Peyer's patch (tissue), 4 donors: Measurements from ENCODE around the gene RABL6. TPM values are rescaled to one million over a fixed set of nuclear protein-coding genes. Genes with fewer than 3 reads are reported as not detected.

Experiments
- DNase-seq, 3 donors: peaks; one replicate each; pipeline ENCODE4 v3.0.0-alpha.2; 2017 to 2019
- H3K27ac ChIP-seq, 4 donors: fragments of 200-600 bp; sonication (generic); one replicate each; pipeline ENCODE4 v1.5.1; 2016 to 2019
- H3K27me3 ChIP-seq, 2 donors: fragments of 200-600 bp; sonication (generic); one replicate each; pipeline ENCODE4 v1.5.1; 2019
- H3K36me3 ChIP-seq, 3 donors: fragments of 200-600 bp; sonication (generic); one replicate each; pipeline ENCODE4 v1.5.1; 2016 to 2019
- H3K4me1 ChIP-seq, 4 donors: fragments of 200-600 bp; sonication (generic); one replicate each; pipeline ENCODE4 v1.5.1; 2016 to 2019
- H3K4me3 ChIP-seq, 4 donors: fragments of 200-600 bp; sonication (generic); 1 replicate in 3 of 4; 2 replicates in 1 of 4; pipeline ENCODE4 v1.5.1; 2016 to 2019; ENCODE audit warnings: mild to moderate bottlenecking in 1 of 4
- H3K9me3 ChIP-seq, 4 donors: fragments of 200-600 bp; sonication (generic); one replicate each; pipeline ENCODE4 v1.5.1; 2016 to 2019; ENCODE audit warnings: mild to moderate bottlenecking in 1 of 4
- POLR2A ChIP-seq, 2 donors: fragments of 450-650 bp; IDR thresholded peaks; one replicate each; pipeline ENCODE4 v1.5.1; 2017; ENCODE audit warnings: antibody characterized with exemption in 2 of 2, mild to moderate bottlenecking in 2 of 2, moderate library complexity in 2 of 2
- total RNA-seq, 4 donors: library from RNA; depleted of rRNA; stranded (reverse); fragments of >200 nt; gene quantifications; one replicate each; pipeline ENCODE4 v1.1.0, GENCODE V29; 2016
- TF ChIP-seq, protein P1 (sequence below), 6 experiments: fragments of 450-650 bp in 4 of 6; fragments of 200-600 bp in 2 of 6; sonication (generic) in 1 of 6; IDR thresholded peaks; one replicate each; pipeline ENCODE4 v1.5.1; 2017 to 2019; ENCODE audit warnings: antibody characterized with exemption in 6 of 6, mild to moderate bottlenecking in 3 of 6, moderate library complexity in 1 of 6

The RABL6 gene
- total RNA-seq, 4 donors from 2014 or later, result 98.4 to 187 (median 134) TPM

GRCh38 chr9:136826188-136826541, 18.4 kb downstream of the RABL6 start:
- H3K9me3 ChIP-seq, result no peaks in the 10 kb centered on the region
- H3K4me3 ChIP-seq, result no peak overlapping the region
- H3K27me3 ChIP-seq, result no peaks in the 10 kb centered on the region
- TF ChIP-seq, protein P1, sequence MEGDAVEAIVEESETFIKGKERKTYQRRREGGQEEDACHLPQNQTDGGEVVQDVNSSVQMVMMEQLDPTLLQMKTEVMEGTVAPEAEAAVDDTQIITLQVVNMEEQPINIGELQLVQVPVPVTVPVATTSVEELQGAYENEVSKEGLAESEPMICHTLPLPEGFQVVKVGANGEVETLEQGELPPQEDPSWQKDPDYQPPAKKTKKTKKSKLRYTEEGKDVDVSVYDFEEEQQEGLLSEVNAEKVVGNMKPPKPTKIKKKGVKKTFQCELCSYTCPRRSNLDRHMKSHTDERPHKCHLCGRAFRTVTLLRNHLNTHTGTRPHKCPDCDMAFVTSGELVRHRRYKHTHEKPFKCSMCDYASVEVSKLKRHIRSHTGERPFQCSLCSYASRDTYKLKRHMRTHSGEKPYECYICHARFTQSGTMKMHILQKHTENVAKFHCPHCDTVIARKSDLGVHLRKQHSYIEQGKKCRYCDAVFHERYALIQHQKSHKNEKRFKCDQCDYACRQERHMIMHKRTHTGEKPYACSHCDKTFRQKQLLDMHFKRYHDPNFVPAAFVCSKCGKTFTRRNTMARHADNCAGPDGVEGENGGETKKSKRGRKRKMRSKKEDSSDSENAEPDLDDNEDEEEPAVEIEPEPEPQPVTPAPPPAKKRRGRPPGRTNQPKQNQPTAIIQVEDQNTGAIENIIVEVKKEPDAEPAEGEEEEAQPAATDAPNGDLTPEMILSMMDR (IDR thresholded peaks at IDR 0.05), result no peak
- no peak for TF ChIP-seq POLR2A (IDR thresholded peaks at IDR 0.05)
- H3K4me1 ChIP-seq, result peaks cover 0 to 6% (median 0%) of the 10 kb centered on the region in 4 donors
- H3K36me3 ChIP-seq, result peaks cover 0 to 78% (median 0%) of the 10 kb centered on the region in 3 donors
- no peak for DNase-seq
- H3K27ac ChIP-seq, result no peak overlapping the region

DNA sequence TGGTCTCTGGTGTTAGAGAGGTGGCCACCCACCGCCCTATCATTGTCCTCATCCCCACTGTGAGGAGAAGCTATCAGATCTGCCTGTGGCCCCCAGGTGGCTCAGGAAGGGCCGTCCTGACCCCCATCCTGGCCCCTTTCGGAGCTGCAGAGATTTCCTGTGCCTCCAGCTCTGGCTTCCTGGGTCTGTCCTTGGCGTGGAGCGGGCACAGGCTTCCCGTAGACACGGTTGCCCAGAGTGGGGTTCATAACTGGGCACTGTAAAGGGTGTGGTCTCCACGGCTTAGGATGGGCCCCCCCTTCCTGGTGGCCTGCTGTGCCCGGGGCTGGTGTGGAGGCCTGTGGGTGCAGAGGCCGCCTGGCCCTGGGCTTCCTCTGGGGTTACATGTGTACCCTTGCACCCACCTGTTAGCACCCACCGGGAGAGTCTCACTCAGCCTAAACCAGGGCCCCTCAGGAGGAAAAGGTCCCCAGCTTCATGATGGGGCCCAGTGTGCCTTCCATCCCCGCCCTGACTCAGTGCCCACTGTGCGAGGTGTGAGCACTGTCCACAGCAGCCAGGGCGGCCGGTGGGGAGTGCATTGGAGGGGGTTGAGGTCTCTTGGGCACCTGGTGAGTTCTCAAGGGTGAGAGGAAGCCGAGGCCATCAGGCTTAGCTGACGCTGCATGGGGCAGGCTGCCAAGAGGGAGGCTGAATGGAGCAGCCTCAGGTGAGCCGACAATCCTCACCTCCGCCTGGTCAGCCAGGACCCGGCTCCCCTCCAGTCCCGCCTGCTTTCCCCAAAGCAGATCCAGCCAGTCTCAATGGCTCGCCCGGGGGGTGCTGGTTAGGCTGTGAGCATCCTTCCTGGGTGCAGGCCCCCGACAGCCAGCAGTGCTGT, 19.2 kb downstream of the RABL6 start:
- Histone ChIP-seq H3K4me1 (peaks cover 0 to under 1% (median 0%) of the 10 kb centered on the region in 4 donors), H3K27ac (no peak overlapping the region), H3K9me3 (no peaks in the 10 kb centered on the region), H3K36me3 (peaks cover 0 to 86% (median 0%) of the 10 kb centered on the region in 3 donors), H3K4me3 (no peak overlapping the region), H3K27me3 (no peaks in the 10 kb centered on the region)
- no peak for TF ChIP-seq POLR2A (IDR thresholded peaks at IDR 0.05)
- TF ChIP-seq, protein P1 (IDR thresholded peaks at IDR 0.05), result no peak
- no peak for DNase-seq

DNA sequence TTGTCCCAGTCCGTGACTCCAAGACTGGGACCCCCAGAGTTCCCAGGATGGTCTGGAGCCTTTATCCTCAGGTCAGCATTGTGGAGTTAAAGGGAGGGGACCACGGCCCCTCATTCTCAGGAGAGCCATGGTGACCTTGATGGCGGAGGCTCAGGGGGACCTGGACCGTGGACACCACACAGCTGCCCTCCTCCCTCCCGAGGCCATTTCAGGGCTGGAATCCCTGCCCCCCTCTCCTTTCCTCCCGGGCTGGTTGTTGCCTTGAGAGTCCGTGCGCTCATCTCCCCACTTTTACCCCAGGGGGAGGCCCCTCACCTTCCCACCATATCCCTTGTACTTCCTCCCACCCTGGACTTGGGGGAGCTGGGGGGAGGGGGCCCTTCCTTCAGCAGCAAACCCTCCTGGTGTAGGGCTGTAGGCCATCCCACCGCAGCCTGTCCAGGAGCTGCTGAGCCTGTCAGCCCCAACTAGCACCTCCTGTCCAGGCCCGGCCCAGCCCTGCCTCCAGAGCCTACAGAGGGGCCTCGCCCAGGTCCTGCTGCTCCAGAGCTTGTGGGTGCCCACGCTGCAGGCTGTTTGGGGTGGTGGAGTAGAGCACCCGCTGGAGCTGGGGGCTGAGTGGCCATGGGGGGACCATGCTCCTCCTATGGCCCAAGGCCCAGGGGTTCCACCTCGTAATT, 20.2 kb downstream of the RABL6 start:
- Histone ChIP-seq H3K4me3 (no peak overlapping the region), H3K36me3 (peaks cover 0 to 95% (median 0%) of the 10 kb centered on the region in 3 donors), H3K27ac (no peak overlapping the region), H3K4me1 (no peaks in the 10 kb centered on the region), H3K27me3 (no peaks in the 10 kb centered on the region), H3K9me3 (no peaks in the 10 kb centered on the region)
- no peak for TF ChIP-seq POLR2A (IDR thresholded peaks at IDR 0.05)
- no peak for DNase-seq

GRCh38 chr9:136828474-136829140, 20.9 kb downstream of the RABL6 start:
- H3K36me3 ChIP-seq, result peaks cover 0 to 91% (median 0%) of the 10 kb centered on the region in 3 donors
- TF ChIP-seq POLR2A (IDR thresholded peaks at IDR 0.05), result no peak
- TF ChIP-seq, protein P1 (IDR thresholded peaks at IDR 0.05), result no peak

GRCh38 chr9:136829412-136829811, 21.7 kb downstream of the RABL6 start:
- TF ChIP-seq POLR2A (IDR thresholded peaks at IDR 0.05), result no peak
- TF ChIP-seq, protein P1 (IDR thresholded peaks at IDR 0.05), result no peak
- no peak overlapping the region for H3K4me3 ChIP-seq
- no peak for DNase-seq
- H3K36me3 ChIP-seq, result peaks cover 0 to 83% (median 0%) of the 10 kb centered on the region in 3 donors
- H3K9me3 ChIP-seq, result no peaks in the 10 kb centered on the region
- no peaks in the 10 kb centered on the region for H3K4me1 ChIP-seq
- no peak overlapping the region for H3K27ac ChIP-seq
- H3K27me3 ChIP-seq, result no peaks in the 10 kb centered on the region

More at GRCh38 chr9:136828474-136829140, 20.9 kb downstream of the RABL6 start:
- Histone ChIP-seq H3K4me1 (no peaks in the 10 kb centered on the region), H3K27me3 (no peaks in the 10 kb centered on the region), H3K4me3 (no peak overlapping the region), H3K27ac (no peak overlapping the region), H3K9me3 (no peaks in the 10 kb centered on the region)
- no peak for DNase-seq
